NCI-H128 (cell line): ENCODE results near the gene WDR41.

ENCODE experiments used
- DNase-seq: peaks from one replicate; lab custom pipeline; 2025; ENCODE audit not compliant: unreplicated experiment; lab: John Stamatoyannopoulos, UW

Gene WDR41

GRCh38 chr5:77448831-77449230 is 43.3 kb downstream of the WDR41 start:
- DNase-seq = no peak

- DNase-seq = no peak
Observed at GRCh38 chr5:77444356-77444755, 47.8 kb downstream of the WDR41 start.

- no peak for DNase-seq
Observed at GRCh38 chr5:77443670-77444069, 48.4 kb downstream of the WDR41 start.

- DNase-seq = no peak
Observed at GRCh38 chr5:77438071-77438470, 54.0 kb downstream of the WDR41 start.

GRCh38 chr5:77437194-77437593 is 54.9 kb downstream of the WDR41 start:
- peak; percentile 2 for DNase-seq

GRCh38 chr5:77431719-77432118 is 60.4 kb downstream of the WDR41 start:
- no peak for DNase-seq

GRCh38 chr5:77431286-77431685 is 60.8 kb downstream of the WDR41 start:
- DNase-seq = no peak

- no peak for DNase-seq
Observed at GRCh38 chr5:77430726-77431125, 61.4 kb downstream of the WDR41 start.

GRCh38 chr5:77428526-77428925 is 63.6 kb downstream of the WDR41 start:
- no peak for DNase-seq

GRCh38 chr5:77427998-77428397 is 64.1 kb downstream of the WDR41 start:
- no peak for DNase-seq

GRCh38 chr5:77426670-77427069 is 65.4 kb downstream of the WDR41 start:
- no peak for DNase-seq

- DNase-seq = no peak
Observed at GRCh38 chr5:77425998-77426659, 66.0 kb downstream of the WDR41 start.

- DNase-seq = no peak
Observed at GRCh38 chr5:77425420-77425819, 66.7 kb downstream of the WDR41 start.

- DNase-seq = no peak
Observed at GRCh38 chr5:77424921-77425320, 67.2 kb downstream of the WDR41 start.

GRCh38 chr5:77423022-77423750 is 68.9 kb downstream of the WDR41 start:
- DNase-seq = no peak

GRCh38 chr5:77420940-77421339 is 71.2 kb downstream of the WDR41 start:
- no peak for DNase-seq

- no peak for DNase-seq
Observed at GRCh38 chr5:77419644-77420582, 72.2 kb downstream of the WDR41 start.

GRCh38 chr5:77418601-77419581 is 73.2 kb downstream of the WDR41 start:
- no peak for DNase-seq

GRCh38 chr5:77418162-77418561 is 74.0 kb downstream of the WDR41 start:
- no peak for DNase-seq

- DNase-seq = no peak
Observed at GRCh38 chr5:77413049-77413448, 79.1 kb downstream of the WDR41 start.
